Body of pancreas (tissue), 4 donors: ENCODE results near the gene SLC29A3. TPM values are rescaled to one million over a fixed set of nuclear protein-coding genes. Genes with fewer than 3 reads are reported as not detected.

Experiments
- ATAC-seq: fragments of 150-250 bp; one replicate; pipeline ENCODE4 v1.9.1; 2016
- DNase-seq, 4 donors: peaks; one replicate each; pipeline ENCODE4 v3.0.0-alpha.2; 2019
- H3K27ac ChIP-seq, 4 donors: fragments of 200-600 bp; sonication (generic); 1 replicate in 3 of 4; 2 replicates in 1 of 4; pipeline versions ENCODE4 v1.5.1 to v1.6.1; 2016 to 2019; ENCODE audit warnings: mild to moderate bottlenecking in 1 of 4, mixed read lengths in 1 of 4, moderate library complexity in 1 of 4
- H3K27me3 ChIP-seq, 2 donors: fragments of 200-600 bp; sonication (generic); one replicate each; pipeline ENCODE4 v1.6.0; 2016; ENCODE audit warnings: mild to moderate bottlenecking in 1 of 2
- H3K36me3 ChIP-seq, 2 donors: fragments of 200-600 bp; sonication (generic); replicated peaks in 1 of 2; 2 replicates each; pipeline ENCODE4 v1.5.1; 2016; ENCODE audit warnings: low read depth in 2 of 2; ENCODE audit not compliant: insufficient read depth in 1 of 2
- H3K4me1 ChIP-seq: fragments of 200-600 bp; sonication (generic); one replicate; pipeline ENCODE4 v1.6.0; 2016
- H3K4me3 ChIP-seq, 2 donors: fragments of 200-600 bp; sonication (generic); 1 replicate in 1 of 2; 2 replicates in 1 of 2; pipeline ENCODE4 v1.5.1; 2016 to 2019
- H3K9me3 ChIP-seq, 3 donors: fragments of 200-600 bp; sonication (generic); 1 replicate in 2 of 3; 2 replicates in 1 of 3; pipeline ENCODE4 v1.5.1; 2016
- POLR2A ChIP-seq, 3 donors: fragments of 450-650 bp; IDR thresholded peaks; one replicate each; pipeline ENCODE4 v1.6.1; 2016; ENCODE audit warnings: antibody characterized with exemption in 3 of 3, mild to moderate bottlenecking in 2 of 3
- WGBS, 2 donors: methylation state at CpG; one replicate each; pipeline ENCODE4 v1.1.5; 2017; 5-methylcytosine and 5-hydroxymethylcytosine counted together
- intact Hi-C: fragments of 100-400 bp; cut with DNase I; formaldehyde crosslinking; loops from one replicate; pipeline ENCODE4 v1.15.1; 2023
- total RNA-seq, 2 donors: library from RNA; depleted of rRNA; stranded (reverse); fragments of >200 nt; gene quantifications; one replicate each; pipeline ENCODE4 v1.1.0, GENCODE V29; 2016
- TF ChIP-seq, protein P1 (sequence below), 7 experiments: fragments of 450-650 bp in 4 of 7; fragments of 200-600 bp in 3 of 7; sonication (generic) in 3 of 7; IDR thresholded peaks; one replicate each; pipeline ENCODE4 v1.5.1; 2016 to 2019; ENCODE audit warnings: antibody characterized with exemption in 7 of 7

The SLC29A3 gene
- total RNA-seq, 2 donors from 2014 or later = 0.99 to 5.2 TPM

DNA sequence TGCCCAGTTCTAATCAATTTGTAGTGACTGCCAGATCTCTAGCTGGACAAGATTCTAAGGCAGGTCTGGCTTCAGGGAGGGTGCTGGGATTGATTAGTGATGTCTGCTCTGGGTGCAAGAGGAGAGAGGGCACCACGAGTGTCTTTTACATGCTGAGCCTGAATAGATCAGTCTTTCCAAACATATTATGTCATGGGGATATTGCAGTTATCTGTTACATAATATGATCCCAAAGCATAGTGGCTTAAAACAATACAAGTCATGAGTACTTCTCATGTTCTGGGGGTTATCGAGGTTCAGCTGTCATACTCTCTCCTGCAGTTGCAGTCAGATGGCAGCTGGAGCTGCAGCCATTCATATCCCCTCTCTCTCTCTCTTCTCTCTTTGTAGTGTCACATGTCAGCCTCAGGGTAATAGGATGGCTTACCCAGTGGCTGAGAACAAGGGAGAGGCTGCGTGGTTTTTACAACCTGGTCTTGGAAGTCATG lies 26.0 kb downstream of the SLC29A3 start:
- Histone ChIP-seq H3K9me3 (no peaks in the 10 kb centered on the region), H3K27ac (no peak overlapping the region), H3K4me1 (no peaks in the 10 kb centered on the region), H3K36me3 (no peaks in the 10 kb centered on the region), H3K4me3 (no peak overlapping the region), H3K27me3 (no peaks in the 10 kb centered on the region)
- TF ChIP-seq, protein P1, sequence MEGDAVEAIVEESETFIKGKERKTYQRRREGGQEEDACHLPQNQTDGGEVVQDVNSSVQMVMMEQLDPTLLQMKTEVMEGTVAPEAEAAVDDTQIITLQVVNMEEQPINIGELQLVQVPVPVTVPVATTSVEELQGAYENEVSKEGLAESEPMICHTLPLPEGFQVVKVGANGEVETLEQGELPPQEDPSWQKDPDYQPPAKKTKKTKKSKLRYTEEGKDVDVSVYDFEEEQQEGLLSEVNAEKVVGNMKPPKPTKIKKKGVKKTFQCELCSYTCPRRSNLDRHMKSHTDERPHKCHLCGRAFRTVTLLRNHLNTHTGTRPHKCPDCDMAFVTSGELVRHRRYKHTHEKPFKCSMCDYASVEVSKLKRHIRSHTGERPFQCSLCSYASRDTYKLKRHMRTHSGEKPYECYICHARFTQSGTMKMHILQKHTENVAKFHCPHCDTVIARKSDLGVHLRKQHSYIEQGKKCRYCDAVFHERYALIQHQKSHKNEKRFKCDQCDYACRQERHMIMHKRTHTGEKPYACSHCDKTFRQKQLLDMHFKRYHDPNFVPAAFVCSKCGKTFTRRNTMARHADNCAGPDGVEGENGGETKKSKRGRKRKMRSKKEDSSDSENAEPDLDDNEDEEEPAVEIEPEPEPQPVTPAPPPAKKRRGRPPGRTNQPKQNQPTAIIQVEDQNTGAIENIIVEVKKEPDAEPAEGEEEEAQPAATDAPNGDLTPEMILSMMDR (IDR thresholded peaks at IDR 0.05) = no peak
- no peak for TF ChIP-seq POLR2A (IDR thresholded peaks at IDR 0.05)
- 79 to 87% methylated on average over 3 of the region's 3 CpGs for WGBS, 2 donors
- intact Hi-C loops = no loop called here
- no peak for ATAC-seq
- no peak for DNase-seq

DNA sequence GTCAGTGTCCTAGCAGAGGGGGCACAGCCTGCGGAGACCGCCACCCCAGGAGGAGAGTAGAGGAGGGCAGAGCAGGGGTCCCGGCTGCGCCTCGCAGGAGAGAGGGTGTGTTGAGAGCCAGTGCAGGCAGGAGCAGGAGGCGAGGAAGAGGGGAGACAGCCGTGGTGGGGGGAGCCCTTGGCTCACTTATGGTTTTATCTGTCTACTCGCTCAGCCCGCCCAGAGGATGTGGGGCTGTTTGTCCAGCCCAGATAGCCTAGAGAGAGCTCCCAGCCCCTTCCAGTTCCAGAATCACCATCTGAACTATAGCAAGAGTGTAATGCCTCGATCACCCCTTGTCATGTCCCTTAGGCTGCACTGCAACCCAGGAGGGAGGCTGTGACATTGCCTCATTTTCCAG lies 26.6 kb downstream of the SLC29A3 start:
- Histone ChIP-seq H3K36me3 (no peaks in the 10 kb centered on the region), H3K4me1 (no peaks in the 10 kb centered on the region), H3K9me3 (no peaks in the 10 kb centered on the region), H3K4me3 (no peak overlapping the region), H3K27me3 (no peaks in the 10 kb centered on the region), H3K27ac (no peak overlapping the region)
- WGBS, 2 donors = 79 to 88% methylated on average over 10 of the region's 10 CpGs
- intact Hi-C loops = no loop called here
- DNase-seq = no peak
- ATAC-seq = no peak
- TF ChIP-seq, protein P1 (IDR thresholded peaks at IDR 0.05) = no peak
- no peak for TF ChIP-seq POLR2A (IDR thresholded peaks at IDR 0.05)

DNA sequence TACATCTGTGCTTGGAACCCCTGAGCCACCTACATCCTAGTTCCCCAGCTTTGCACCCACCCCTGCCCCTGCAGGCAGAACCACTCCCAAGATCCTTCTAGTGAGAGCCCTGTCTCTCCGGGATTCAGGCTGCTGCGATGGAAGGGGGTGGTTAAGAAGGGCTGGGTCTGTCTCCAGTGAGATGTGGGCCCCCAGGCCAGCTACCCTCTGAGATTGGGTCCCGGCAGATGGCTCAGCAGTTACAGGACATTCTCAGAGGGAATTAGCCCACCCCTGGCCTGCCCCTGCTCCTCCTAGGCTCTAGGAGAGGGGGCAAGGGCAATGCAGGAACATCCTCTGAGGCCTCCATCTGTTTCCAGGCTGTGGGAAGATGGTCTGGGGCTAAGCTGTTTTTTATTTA lies 27.7 kb downstream of the SLC29A3 start:
- 42 to 83% methylated on average over 3 of the region's 3 CpGs for WGBS, 2 donors
- no peak for TF ChIP-seq POLR2A (IDR thresholded peaks at IDR 0.05)
- TF ChIP-seq, protein P1 (IDR thresholded peaks at IDR 0.05) = no peak
- Histone ChIP-seq H3K27me3 (no peaks in the 10 kb centered on the region), H3K4me1 (no peaks in the 10 kb centered on the region), H3K27ac (no peak overlapping the region), H3K9me3 (no peaks in the 10 kb centered on the region), H3K36me3 (no peaks in the 10 kb centered on the region), H3K4me3 (no peak overlapping the region)
- no peak for ATAC-seq
- DNase-seq = no peak
- intact Hi-C loops = no loop called here

DNA sequence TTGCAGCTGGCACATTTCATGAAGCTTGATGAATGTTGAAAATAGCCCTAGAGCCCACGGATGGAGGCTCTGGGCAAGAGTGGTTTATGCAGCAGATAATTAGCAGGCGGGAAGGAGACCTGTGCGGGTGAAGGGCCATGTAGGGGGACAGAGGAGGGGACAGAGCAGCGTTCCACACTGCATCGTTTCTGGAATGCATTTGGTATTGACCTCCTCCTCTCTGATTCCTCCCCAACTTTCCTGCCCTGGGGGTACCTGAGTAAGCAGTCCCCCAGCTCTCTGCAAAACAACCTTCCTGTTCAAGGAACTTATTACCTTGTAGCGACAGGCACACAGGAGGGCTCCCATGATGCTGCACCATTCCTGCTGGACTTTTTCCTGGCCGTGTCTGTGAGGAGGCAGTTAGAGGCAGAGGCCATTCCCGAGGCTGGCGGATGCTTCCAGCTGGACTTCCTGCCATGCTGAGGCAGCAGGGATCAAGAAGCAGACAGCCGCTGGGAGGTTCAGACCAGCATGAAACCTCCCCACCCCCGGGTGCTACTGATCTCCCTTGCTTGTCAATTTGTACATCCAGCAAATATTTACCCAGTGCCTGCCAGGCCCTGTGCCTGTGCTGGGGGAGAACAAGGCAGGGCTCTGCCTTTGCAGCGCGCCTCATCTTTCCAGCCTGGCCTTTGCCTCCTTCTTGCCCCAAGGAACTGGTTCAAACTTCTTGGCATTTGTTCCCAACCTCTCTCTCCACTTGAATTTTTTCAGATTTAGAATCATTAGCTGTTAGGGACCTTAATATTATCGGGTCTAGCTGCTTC lies 28.7 kb downstream of the SLC29A3 start:
- ATAC-seq = no peak
- no peaks in the 10 kb centered on the region for H3K36me3 ChIP-seq
- no peaks in the 10 kb centered on the region for H3K9me3 ChIP-seq
- no peak overlapping the region for H3K27ac ChIP-seq
- H3K4me3 ChIP-seq = no peak overlapping the region
- TF ChIP-seq, protein P1 (IDR thresholded peaks at IDR 0.05) = no peak
- no peak for TF ChIP-seq POLR2A (IDR thresholded peaks at IDR 0.05)
- WGBS, 2 donors = 80 to 88% methylated on average over 14 of the region's 14 CpGs
- no peaks in the 10 kb centered on the region for H3K4me1 ChIP-seq
- H3K27me3 ChIP-seq = no peaks in the 10 kb centered on the region
- intact Hi-C loops = no loop called here
- no peak for DNase-seq

DNA sequence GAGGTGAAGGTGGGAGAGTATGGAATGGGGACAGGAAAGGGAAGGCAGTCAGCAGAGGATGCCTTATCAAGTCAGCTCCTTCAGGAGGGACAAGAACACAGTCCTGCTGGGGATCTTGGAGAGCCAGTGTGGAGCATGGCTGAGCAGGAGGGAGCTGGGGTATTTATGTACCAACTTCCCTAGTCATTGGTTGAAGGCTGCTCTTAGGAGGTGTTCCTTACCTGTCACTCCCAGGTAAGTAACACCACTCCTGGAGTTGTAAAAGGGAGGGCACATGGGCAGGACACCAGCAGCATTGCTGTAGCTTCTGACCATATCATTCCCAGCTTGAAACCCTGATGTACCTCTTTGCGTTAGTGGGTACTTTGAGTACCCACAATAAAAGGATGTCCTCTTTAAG lies 29.8 kb downstream of the SLC29A3 start:
- no peak overlapping the region for H3K27ac ChIP-seq
- intact Hi-C loops = no loop called here
- H3K27me3 ChIP-seq = no peaks in the 10 kb centered on the region
- TF ChIP-seq, protein P1 (IDR thresholded peaks at IDR 0.05) = no peak
- no peak for TF ChIP-seq POLR2A (IDR thresholded peaks at IDR 0.05)
- no peaks in the 10 kb centered on the region for H3K4me1 ChIP-seq
- no peaks in the 10 kb centered on the region for H3K36me3 ChIP-seq
- H3K4me3 ChIP-seq = no peak overlapping the region
- no peak for ATAC-seq
- no peaks in the 10 kb centered on the region for H3K9me3 ChIP-seq
- DNase-seq = no peak
- WGBS, 2 donors = 100% methylated on average over 1 of the region's 1 CpG
